ENCODE results near the gene AJAP1.

AJAP1 gene

DNA sequence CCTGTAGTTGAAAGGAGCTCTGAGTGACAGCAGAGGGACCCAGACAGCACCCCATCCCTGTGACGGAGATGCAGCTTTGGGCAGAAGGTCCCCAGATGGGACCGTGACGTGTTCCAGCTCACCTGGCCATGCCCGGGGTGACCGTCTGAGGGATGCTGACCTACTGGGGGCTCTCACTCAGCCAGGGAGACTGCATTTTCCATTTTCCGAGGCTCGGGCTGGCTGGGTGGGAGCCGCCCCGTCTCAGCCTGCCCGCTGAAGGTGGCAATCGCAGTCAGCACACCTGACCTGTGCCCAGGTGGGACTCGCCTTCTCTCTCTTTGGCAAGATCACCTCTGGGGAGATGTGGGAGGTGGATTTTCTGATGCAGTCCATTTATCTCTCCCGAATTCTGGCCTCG lies 127.2 kb downstream of the AJAP1 start:
- DNase-seq, result no peak

DNA sequence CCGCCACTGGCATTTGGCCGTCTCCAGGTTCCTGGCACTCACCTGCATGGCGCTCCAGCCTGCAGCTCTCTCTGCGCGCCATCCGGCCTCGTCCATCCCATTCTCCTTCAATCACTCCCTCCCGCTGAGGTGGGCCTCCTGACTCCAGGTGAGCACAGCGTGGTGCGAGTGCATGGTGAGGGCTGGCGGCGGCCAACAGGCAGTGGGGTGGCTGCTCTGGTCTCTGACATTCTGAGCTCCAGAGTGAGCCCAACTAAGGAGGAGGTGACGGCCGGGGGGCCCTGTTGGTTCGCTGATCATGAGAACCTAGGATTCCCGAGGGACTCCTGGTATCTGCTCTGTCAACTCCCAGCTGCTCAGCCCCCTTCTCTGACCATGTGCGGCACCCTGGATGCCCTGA lies 130.4 kb downstream of the AJAP1 start:
- DNase-seq, result no peak

- DNase-seq, result no peak
These were observed 131.6 kb downstream of the AJAP1 start for GRCh38 chr1:4786055-4786454.

DNA sequence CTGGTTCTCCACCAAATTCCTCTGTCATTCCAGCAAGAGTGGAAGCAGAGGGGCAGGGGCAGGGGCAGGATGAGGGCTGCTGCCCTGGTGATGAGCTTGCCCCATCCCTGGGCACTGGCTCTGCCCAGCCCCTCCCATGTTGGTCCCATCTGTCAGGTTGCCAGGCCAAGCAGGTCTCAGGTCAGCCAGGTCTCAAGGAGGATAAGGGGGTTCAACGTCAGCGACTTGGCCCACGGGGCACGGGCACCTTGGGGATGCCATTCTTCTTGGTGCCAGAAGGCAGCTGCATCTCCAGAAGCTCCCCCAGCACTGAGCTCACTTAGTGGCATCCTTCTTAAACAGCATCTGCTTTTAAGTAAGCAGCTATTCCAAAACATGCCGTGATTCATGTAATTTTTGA lies 133.1 kb downstream of the AJAP1 start:
- DNase-seq, result no peak

GRCh38 chr1:4792565-4792964 lies 138.2 kb downstream of the AJAP1 start:
- DNase-seq, result no peak

- DNase-seq, result no peak
These were observed 139.8 kb downstream of the AJAP1 start for GRCh38 chr1:4794020-4794780.

DNA sequence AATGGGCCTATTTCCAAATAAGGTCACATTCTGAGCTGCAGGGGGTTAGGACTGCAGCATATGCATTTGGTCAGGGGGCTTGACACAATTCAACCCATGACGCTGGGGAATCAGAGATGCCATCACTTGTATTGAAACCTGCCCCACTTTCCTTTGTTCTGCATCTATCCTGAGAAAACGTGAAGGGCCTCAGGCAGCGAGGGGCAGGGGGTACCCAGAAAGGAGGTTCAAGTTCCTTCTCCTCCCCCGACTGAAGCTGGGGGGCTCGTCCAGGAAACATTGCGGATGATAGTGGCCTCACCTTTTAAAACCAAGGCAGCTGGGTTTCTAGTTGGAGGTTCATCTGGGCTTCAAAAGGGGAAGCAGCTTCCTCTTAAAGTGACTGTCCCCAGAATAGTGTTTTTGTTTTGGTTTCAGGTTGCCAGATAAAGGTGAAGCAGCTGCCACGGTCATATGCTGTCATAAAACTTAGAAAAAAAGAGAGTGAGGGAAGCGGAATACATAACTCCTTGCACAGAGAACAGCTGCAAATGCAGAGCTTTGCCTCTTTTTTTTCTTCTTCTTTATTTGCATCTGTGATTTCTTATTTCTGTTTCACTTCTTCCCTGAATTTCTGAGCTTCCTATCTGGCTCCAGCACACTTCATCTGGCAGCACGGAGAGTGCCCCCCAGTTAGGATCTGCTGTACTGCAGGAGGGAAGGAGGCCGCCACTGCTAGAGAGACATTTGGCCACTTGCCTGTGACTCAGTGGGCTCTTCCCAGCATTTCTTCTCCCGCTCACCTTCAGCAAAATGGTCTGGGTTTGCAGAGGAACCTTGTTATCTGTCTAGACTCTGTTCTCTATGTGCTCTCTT lies 142.0 kb downstream of the AJAP1 start:
- DNase-seq, result no peak

DNA sequence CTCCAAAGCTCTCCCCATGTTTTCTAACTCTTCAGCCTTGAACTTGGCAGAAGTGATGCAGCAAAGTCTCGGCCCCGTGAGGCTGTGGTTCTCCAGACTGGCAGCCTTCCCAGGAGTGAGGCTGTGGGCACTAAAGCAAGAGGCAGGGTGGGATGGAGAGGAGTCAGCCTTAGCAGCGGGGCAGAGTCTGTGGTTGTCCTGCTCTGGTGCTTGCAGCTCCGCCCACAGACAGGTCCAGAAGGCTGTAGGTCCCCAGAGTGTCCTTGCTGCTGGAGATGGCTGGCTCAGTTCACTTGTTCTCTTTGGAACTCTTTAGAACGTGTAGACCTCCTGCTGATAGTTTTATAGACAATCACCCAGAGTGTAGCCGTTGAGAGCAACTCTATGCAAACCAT lies 142.6 kb downstream of the AJAP1 start:
- no peak for DNase-seq

GRCh38 chr1:4797429-4797828 lies 143.0 kb downstream of the AJAP1 start:
- no peak for DNase-seq

DNA sequence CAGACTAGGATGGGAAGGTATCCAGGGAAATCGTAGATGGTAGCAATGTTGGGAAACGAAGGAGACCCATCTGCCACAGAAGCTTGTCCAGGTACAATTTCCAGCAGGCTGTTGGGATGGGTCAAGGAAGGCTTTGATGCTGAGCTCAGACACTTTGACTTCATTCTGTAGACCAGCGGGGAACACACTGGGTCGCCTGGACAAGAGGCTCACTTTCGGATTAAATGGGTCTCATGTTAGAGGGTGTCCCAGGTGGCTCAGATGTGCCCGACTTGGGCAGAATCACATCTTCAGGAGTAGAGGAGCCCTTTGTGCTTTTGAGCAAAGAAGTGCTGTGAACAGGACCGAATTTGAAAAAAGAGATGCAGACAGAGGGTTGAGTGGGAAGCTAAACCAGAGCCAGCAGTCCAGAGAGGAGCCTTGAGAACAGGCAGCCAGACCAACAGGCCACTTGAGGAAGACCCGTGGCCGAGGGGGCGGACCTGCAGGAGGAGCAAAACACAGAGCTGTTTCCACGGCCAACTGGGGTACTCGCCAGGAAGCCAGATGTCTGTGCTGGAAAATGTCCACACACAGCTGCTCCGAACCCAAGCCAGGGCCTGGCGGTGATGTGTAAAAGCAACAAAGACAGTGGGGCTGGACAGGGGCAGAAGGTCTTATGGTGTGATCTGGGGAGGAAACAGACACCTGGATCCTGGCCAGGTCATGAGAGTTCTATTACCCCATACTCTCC lies 146.9 kb downstream of the AJAP1 start:
- no peak for DNase-seq

GRCh38 chr1:4802024-4802423 lies 147.6 kb downstream of the AJAP1 start:
- DNase-seq, result no peak

GRCh38 chr1:4803335-4803734 lies 148.9 kb downstream of the AJAP1 start:
- no peak for DNase-seq

GRCh38 chr1:4805987-4806386 lies 151.6 kb downstream of the AJAP1 start:
- DNase-seq, result no peak

GRCh38 chr1:4820543-4820942 lies 166.1 kb downstream of the AJAP1 start:
- no peak for DNase-seq

- no peak for DNase-seq
These were observed 171.5 kb downstream of the AJAP1 start for GRCh38 chr1:4825800-4826450.

DNA sequence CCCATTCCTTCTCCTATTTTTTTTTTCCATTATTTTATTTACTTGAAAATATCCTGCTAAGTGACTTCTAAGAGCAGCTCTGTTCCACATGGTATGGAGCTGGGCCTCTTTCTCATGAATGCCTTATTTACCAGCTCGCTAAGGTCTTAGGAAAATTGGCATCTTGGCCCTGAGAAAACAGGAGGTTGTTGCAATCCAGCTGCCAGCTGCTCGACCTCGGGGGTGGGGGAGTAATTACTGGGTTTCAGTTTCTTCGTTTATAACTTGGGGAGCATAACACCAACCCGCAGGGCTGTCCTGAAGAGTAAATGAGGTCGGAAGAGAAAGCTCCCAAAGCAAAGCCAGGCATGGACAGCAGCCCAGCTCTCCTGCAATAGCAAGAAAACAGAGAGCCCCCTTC lies 176.3 kb downstream of the AJAP1 start:
- DNase-seq, result no peak

DNA sequence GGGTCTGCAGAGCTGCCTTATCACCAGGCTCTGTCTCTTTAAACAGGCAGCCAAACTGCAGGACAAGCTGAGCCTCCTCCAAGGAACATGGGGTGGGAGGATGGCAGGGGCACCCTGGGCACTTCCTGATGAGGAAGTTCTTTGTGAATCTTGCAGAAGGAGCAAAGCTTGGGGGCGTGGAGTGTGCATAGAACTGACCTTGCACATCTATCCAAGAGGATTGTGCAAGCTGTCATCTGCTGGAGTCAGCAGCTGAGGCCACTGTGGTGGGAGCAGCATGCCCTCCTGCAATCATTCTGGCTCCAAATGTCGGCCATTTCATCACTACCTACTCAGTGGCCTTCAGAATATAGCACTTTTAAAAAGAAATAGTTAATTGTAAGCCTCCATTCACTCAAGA lies 182.2 kb downstream of the AJAP1 start:
- no peak for DNase-seq

- DNase-seq, result no peak
These were observed 182.7 kb downstream of the AJAP1 start for GRCh38 chr1:4837031-4837600.

DNA sequence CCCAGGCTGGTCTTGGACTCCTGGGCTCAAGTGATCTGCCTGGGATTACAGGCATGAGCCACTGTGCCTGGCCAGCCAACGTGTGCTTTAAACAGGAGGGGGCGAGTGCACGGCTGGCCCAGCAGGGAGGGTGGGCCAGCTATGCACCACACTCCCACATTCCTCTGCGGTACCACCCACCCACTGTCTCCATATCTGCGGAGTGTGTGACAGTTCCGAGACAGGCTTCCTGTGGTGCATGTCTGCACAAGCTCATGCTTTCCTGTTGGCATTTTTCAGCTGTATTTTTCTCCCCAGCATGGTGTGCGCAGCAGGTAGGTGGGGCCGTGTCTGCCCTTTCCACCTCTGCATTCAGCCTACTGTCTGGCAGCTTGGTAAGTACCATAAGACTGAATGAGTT lies 183.3 kb downstream of the AJAP1 start:
- no peak for DNase-seq

DNA sequence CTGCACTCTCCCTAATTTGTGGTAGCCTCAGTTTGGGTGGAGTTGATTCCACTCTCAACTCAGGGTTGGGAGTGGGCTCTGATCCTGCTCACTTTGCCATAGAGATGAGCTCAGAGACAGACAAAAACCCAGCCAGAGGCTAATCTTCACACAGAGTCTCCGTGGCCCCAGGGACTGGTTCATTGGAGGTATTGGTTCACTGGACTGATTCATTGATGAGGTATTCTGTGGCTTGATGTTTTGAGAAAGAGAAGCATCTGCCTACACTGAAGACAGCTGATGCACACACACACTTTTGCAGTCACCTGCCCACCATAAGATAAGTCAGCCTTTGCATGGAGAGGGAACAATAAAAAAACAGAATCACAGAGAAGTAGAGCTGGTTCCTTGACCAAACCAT lies 183.8 kb downstream of the AJAP1 start:
- no peak for DNase-seq
